D721Med (cell line): ENCODE measurements around the gene CREBZF.
A peak's percentile ranks its signal among the peaks of the same experiment; 100 is the strongest.
"Not testable (repeated sequence)": the region's sequence is repeated elsewhere in the genome, so short reads cannot be mapped to it uniquely, and the experiment has no call there.

Experiments used
- DNase-seq: peaks from one replicate; pipeline ENCODE4 v3.0.0; 2011; ENCODE audit warnings: low spot score; ENCODE audit not compliant: insufficient read length
- FAIRE-seq: peaks from 2 replicates; lab custom pipeline; 2011; peaks lifted over from hg19 to GRCh38; lab: Jason Lieb, UNC
- TF ChIP-seq, protein P1 (sequence below): IDR thresholded peaks from 2 replicates; pipeline ENCODE4 v1.5.1; 2012; ENCODE audit warnings: mild to moderate bottlenecking, control low read depth; ENCODE audit not compliant: insufficient read depth; ENCODE audit errors: missing control alignments

CREBZF gene

DNA sequence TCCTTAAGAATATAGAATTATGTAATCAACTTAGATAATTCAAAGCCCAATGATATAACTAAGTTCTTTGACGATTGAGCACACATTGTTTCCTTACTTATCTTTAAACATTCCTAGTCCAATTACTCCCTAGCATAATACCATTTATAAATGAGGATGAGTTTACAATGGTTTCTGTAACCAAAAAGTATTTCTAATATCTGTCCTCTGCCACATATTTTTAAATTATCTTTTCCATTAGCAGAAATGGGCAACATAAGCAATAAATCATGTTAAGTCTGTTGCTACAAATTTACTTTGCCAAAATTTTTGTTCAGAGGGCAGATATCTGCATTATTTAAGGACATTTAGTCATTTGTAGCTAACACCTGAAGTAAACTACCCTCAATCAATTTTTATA is 6.7 kb downstream of the CREBZF start:
- no peak for DNase-seq
- no peak for FAIRE-seq
- TF ChIP-seq, protein P1, sequence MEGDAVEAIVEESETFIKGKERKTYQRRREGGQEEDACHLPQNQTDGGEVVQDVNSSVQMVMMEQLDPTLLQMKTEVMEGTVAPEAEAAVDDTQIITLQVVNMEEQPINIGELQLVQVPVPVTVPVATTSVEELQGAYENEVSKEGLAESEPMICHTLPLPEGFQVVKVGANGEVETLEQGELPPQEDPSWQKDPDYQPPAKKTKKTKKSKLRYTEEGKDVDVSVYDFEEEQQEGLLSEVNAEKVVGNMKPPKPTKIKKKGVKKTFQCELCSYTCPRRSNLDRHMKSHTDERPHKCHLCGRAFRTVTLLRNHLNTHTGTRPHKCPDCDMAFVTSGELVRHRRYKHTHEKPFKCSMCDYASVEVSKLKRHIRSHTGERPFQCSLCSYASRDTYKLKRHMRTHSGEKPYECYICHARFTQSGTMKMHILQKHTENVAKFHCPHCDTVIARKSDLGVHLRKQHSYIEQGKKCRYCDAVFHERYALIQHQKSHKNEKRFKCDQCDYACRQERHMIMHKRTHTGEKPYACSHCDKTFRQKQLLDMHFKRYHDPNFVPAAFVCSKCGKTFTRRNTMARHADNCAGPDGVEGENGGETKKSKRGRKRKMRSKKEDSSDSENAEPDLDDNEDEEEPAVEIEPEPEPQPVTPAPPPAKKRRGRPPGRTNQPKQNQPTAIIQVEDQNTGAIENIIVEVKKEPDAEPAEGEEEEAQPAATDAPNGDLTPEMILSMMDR, result no peak

DNA sequence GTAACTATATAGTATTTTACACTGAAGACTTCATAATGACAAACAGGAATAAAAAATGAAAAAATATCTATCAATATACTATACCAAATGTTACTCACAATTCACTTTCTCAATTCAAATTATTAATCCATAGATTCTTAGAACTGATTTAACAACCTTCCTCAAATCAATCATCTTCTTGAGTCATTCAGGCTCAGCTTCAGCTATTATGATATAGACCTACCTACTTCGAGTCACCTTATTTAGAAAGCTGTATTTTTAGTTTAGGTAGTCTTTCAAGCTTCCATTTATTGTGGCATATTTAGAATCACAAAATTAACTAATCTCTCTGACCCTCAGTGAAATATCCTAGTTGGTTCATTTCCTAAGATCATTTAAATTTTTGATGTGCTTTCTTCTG is 8.2 kb downstream of the CREBZF start:
- DNase-seq, result no peak
- no peak for FAIRE-seq
- TF ChIP-seq, protein P1, result no peak

DNA sequence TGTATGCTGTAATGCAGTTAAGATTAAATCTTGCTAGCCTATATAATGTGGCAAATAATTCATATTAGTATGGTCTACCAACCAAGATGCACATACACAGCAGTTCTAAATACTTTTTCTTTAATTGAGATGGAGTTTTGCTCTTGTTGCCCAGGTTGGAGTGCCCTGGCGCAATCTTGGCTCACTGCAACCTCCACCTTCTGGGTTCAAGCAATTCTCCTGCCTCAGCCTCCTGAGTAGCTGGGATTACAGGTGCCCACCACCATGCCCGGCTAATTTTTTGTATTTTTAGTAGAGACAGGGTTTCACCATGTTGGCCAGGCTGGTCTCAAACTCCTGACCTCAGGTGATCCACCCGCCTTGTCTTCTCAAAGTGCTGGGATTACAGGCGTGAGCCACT is 10.6 kb downstream of the CREBZF start:
- FAIRE-seq, DNase-seq: not testable (repeated sequence)

DNA sequence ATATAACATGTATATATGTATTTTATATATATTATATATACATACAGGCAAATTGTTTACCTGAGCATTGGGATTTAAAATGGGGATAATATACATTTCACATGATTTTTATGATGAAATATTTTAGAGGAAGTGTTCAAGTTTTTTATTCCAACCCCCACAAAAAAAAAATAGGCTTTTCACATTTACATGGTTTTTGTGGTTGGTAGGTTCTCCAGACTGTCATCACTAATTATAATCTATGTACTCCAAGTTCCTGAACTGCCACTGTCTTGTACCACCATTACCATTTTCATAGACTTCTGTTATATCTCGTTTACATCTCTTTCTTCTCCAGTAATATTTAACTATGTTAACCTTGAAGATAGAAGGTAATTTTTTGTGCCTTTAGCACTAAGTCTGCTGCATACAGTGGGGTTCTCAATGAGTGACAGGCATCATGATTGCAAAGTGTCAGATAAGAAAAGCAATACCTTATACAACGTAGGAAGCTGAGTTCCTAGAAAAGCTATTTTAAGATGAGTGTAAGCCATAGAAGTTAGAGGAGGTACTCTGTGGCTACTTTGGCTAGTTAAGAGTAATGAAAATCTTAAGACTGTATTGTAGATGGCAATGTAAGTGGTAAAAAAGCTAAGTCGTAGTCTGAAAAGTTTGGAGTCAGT is 12.0 kb downstream of the CREBZF start:
- FAIRE-seq (no peak), DNase-seq (no peak)
- TF ChIP-seq, protein P1, result no peak

DNA sequence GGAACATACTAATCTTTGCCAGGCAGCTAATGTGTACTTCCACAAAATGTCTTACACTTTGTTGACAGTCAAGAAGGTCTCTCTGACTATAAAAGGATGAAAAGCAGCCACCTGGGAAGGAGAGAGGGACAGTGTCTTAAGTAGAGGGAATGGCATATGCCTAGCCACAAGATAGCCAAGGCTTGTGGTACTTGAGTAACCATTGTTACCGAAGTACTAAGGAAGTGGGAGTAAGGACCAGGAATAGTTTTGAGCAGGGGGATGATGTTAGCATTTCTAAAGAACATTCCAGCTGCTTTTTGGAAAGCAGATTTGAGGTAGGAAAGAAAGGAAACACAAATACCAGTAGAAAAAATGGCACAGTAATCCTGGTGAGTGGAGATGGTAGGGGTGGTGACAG is 13.8 kb downstream of the CREBZF start:
- FAIRE-seq (no peak), DNase-seq (no peak)
- TF ChIP-seq, protein P1, result no peak

DNA sequence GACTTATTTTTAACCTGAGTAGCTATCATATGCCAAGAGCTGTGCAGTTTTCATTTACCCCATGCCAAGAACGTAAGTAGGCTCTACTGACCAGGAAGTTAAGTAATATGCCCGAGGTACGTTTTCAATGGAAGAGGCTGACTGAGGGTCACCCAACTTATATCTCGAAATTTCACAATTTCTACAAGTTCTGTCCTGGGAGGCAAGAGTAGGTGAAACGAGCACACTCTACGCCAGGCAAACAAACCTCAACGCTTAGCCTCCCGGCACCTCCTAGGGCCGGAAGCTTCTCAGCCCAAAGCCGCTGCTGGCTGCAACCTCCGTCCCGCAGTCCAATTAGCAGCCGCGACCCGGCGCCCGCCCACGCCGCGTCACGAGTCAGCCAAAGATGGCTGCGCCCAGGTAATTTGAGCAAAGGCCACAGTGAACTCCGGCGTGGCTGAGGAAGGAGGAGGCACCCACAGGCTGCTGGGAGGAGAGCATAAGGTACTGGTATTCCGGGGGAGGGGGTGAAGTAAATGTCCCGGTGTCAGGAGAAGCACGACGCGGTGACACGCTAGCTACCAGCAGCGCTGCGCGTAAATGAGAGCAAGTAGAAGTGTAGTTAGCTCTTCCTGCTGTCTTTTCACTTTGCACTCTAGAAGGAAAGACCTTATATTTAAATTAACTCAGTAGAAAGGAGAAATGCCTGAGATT is 17.2 kb downstream of the CREBZF start, which contains the start of gene TMEM126A:
Gene TMEM126A (plus strand): TSS at position 364 of the 696 bp plus-strand sequence. CDS start 2,289 bp downstream, outside the sequence.
- DNase-seq (peak; percentile 33), FAIRE-seq (no peak)
- TF ChIP-seq, protein P1, result no peak

DNA sequence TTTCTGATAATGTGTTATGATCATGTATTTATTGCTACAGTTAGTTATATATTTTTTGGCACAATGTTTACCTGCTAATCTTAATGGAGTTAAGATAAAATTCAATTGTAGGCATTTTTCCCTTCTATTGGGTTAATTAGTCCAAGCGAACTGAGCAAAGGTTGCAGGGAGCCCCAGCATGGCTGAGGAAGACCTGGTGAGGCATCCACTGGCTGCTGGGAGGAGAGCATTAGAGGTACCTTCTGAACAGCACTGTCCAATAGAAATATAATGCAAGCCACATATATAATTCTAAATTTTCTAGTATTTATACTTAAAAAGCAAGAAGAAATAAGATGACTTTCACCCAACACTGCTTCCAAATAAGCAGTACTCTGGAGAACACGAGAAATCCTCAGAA is 17.9 kb downstream of the CREBZF start:
- DNase-seq (no peak), FAIRE-seq (no peak)
- TF ChIP-seq, protein P1, result no peak
